Esophagus squamous epithelium (tissue), 5 donors: ENCODE data around the gene ANGEL1. TPM values are rescaled to one million over a fixed set of nuclear protein-coding genes. Genes with fewer than 3 reads are reported as not detected.

Experiments
- DNase-seq: peaks from one replicate; lab custom pipeline; 2025; lab: John Stamatoyannopoulos, UW
- H3K27ac ChIP-seq, 4 donors: fragments of 200-600 bp; sonication (generic); one replicate each; pipeline ENCODE4 v1.5.1; 2016 to 2019; ENCODE audit warnings: mild to moderate bottlenecking in 1 of 4
- H3K27me3 ChIP-seq, 4 donors: fragments of 200-600 bp; sonication (generic); 1 replicate in 3 of 4; 2 replicates in 1 of 4; pipeline versions ENCODE4 v1.5.1 to v1.6.0; 2017 to 2021; ENCODE audit warnings: antibody characterized with exemption in 1 of 4
- H3K36me3 ChIP-seq, 3 donors: fragments of 200-600 bp; sonication (generic); one replicate each; pipeline ENCODE4 v1.5.1; 2016 to 2019
- H3K4me1 ChIP-seq, 3 donors: fragments of 200-600 bp; sonication (generic); one replicate each; pipeline ENCODE4 v1.5.1; 2017 to 2019
- H3K4me3 ChIP-seq, 4 donors: fragments of 200-600 bp; sonication (generic); 1 replicate in 3 of 4; 2 replicates in 1 of 4; pipeline ENCODE4 v1.5.1; 2016 to 2019; ENCODE audit warnings: mild to moderate bottlenecking in 2 of 4, moderate library complexity in 1 of 4
- H3K9me3 ChIP-seq, 3 donors: fragments of 200-600 bp; sonication (generic); one replicate each; pipeline ENCODE4 v1.5.1; 2016 to 2019
- POLR2A ChIP-seq, 4 donors: fragments of 450-650 bp; IDR thresholded peaks; one replicate each; pipeline ENCODE4 v1.6.1; 2017; ENCODE audit warnings: antibody characterized with exemption in 4 of 4, mild to moderate bottlenecking in 4 of 4, moderate library complexity in 3 of 4
- WGBS, 2 donors: methylation state at CpG; one replicate each; pipeline ENCODE4 v1.1.5; 2018; 5-methylcytosine and 5-hydroxymethylcytosine counted together
- intact Hi-C: fragments of 100-400 bp; cut with DNase I; formaldehyde crosslinking; loops from one replicate; pipeline ENCODE4 v1.15.0; 2022
- total RNA-seq, 4 donors: library from RNA; depleted of rRNA; stranded (reverse); fragments of >200 nt; gene quantifications; one replicate each; pipeline ENCODE4 v1.1.0, GENCODE V29; 2016
- TF ChIP-seq, protein P1 (sequence below), 6 experiments: fragments of 450-650 bp in 4 of 6; fragments of 200-600 bp in 2 of 6; sonication (generic) in 2 of 6; IDR thresholded peaks; one replicate each; pipeline ENCODE4 v1.5.1; 2016 to 2019; ENCODE audit warnings: antibody characterized with exemption in 6 of 6, mild to moderate bottlenecking in 4 of 6, moderate library complexity in 4 of 6
- donor health status: DM: yes; HTN: yes; CAD: no.

Gene ANGEL1
- total RNA-seq, 4 donors from 2014 or later: 3.4 to 13.7 (median 8.3) TPM

DNA sequence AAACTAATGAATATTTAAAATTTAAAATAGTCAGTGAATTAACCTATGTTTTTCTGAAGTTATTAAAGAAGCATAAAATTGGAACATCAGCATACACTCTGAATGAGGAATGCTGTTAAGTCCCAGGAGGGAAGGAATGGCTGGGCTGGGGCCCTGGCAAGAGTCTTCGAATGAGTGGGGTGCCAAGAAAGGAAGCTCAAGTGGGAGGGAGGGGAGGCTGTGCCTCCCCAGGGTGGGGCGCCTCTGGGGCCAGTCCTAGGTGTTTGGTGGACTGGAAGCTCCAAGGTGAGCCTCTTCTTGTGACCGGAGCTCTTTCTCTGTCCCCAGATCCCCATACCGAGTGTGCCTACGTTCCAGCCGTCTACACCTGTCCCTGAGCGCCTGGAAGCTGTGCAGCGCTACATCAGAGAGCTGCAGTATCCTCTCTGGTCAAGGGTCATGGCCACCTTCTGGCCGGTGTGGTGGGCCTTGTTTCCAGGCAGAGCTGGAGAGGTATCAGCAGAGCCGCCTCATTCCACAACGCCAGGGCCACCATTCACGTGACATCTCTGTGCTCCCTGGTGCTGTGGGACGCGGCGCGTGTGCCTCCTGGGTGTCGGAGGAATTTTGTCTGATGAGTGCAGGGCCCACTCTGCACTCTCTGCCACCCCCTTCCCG is 42.9 kb downstream of the ANGEL1 start:
- intact Hi-C loops: no loop called here
- no peak overlapping the region for H3K27ac ChIP-seq

GRCh38 chr14:76768671-76769500 is 43.8 kb downstream of the ANGEL1 start:
- WGBS, 2 donors: 67 to 73% methylated on average over 2 to 9 of the region's 11 CpGs
- intact Hi-C loops: no loop called here
- Histone ChIP-seq H3K4me1 (peaks cover 17 to 65% (median 32%) of the 10 kb centered on the region in 3 donors), H3K27me3 (no peaks in the 10 kb centered on the region), H3K4me3 (no peak overlapping the region), H3K36me3 (no peaks in the 10 kb centered on the region), H3K27ac (peak overlapping the region; percentile 27 to 75 (median 50)), H3K9me3 (no peaks in the 10 kb centered on the region)
- no peak for TF ChIP-seq POLR2A (IDR thresholded peaks at IDR 0.05)
- TF ChIP-seq, protein P1, sequence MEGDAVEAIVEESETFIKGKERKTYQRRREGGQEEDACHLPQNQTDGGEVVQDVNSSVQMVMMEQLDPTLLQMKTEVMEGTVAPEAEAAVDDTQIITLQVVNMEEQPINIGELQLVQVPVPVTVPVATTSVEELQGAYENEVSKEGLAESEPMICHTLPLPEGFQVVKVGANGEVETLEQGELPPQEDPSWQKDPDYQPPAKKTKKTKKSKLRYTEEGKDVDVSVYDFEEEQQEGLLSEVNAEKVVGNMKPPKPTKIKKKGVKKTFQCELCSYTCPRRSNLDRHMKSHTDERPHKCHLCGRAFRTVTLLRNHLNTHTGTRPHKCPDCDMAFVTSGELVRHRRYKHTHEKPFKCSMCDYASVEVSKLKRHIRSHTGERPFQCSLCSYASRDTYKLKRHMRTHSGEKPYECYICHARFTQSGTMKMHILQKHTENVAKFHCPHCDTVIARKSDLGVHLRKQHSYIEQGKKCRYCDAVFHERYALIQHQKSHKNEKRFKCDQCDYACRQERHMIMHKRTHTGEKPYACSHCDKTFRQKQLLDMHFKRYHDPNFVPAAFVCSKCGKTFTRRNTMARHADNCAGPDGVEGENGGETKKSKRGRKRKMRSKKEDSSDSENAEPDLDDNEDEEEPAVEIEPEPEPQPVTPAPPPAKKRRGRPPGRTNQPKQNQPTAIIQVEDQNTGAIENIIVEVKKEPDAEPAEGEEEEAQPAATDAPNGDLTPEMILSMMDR (IDR thresholded peaks at IDR 0.05): no peak
- no peak for DNase-seq

More for the DNA sequence above, 42.9 kb downstream of the ANGEL1 start:
- 71 to 76% methylated on average over 7 of the region's 18 CpGs for WGBS, 2 donors
- Histone ChIP-seq H3K9me3 (no peaks in the 10 kb centered on the region), H3K4me3 (no peak overlapping the region), H3K27me3 (no peaks in the 10 kb centered on the region), H3K4me1 (peaks cover 17 to 61% (median 31%) of the 10 kb centered on the region in 3 donors), H3K36me3 (no peaks in the 10 kb centered on the region)
- TF ChIP-seq, protein P1 (IDR thresholded peaks at IDR 0.05): no peak
- no peak for TF ChIP-seq POLR2A (IDR thresholded peaks at IDR 0.05)
- no peak for DNase-seq

DNA sequence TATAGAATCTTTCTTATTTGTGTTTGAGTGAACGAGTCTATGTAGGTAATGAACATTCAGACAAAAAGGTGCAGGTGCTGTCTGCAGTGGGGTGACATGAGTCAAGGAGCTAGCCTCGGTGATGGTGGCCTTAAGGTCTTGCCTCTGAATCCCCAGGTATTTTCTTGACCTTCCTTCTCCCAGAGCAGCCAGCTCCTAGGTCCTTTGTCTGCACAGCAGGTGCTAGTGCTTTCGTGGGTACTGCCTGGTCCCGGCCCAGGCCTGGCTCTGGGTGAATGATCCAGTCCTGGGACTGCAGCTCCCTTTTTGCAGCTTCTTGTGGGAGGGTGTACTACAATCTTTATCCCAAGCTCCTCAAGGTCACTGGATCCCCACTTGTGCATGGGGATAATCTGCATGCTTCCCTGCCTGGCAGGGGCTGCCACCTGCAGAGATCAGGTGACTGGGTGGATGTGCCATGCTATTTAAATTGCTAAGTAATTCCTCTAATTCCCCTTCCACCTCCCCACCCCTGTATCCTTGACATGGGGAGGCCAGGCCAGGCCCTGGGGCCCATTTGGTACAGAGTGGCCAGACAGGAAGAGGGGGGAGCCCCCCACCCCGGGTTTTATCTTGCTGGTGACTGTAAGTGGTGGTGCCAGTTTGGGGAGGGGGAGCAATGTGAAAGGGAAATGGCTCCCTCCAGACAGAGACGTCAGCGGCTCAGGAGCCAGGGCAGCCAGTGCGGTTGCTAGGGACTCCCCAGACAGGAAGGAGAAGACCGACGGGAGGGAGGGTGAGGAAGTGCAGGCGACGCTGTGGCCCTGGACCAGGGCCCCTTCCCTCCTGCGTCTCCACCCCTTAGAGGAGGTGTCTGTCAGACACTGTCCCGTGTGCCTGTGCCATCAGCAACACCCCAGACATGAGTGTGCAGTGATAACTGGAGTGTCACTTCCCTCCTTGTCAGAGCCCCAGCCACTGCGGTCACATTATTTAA is 44.7 kb downstream of the ANGEL1 start:
- peak overlapping the region in 1 of 4 donors; percentile 7 for H3K4me3 ChIP-seq
- no peaks in the 10 kb centered on the region for H3K36me3 ChIP-seq
- peaks cover 0 to 2% (median 0%) of the 10 kb centered on the region in 4 donors for H3K27me3 ChIP-seq
- peak overlapping the region; percentile 30 to 75 (median 56) for H3K27ac ChIP-seq
- H3K9me3 ChIP-seq: no peaks in the 10 kb centered on the region
- intact Hi-C loops: no loop called here
- no peak for DNase-seq
- H3K4me1 ChIP-seq: peaks cover 13 to 65% (median 32%) of the 10 kb centered on the region in 3 donors
- 63 to 64% methylated on average over 11 to 15 of the region's 15 CpGs for WGBS, 2 donors
- no peak for TF ChIP-seq POLR2A (IDR thresholded peaks at IDR 0.05)
- TF ChIP-seq, protein P1 (IDR thresholded peaks at IDR 0.05): peak in 1 of 6 experiments; percentile 10

DNA sequence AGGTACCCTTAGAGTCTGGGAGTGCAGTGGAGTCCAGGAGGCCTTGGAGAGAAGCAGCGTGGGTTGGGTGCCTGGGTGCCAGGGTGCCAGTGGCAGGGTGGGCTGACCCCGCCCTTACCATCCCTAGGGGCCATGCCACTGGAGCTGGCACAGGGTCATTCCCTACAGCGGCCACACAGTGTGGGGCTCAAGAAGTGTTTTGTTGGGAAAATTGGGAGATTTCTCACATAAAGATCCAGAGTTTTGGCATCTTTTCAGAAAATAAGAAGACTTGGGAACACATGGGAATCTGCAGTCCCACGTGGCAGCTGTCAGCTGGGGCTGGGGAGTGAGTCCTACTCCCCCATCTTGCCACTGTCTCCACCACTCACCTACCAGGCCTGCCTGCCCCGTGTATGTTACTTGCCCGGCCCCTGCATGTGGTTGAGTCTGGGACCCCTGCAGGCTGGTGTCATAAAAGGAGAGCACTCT is 47.2 kb downstream of the ANGEL1 start:
- DNase-seq: no peak
- peaks cover 0 to 27% (median 0%) of the 10 kb centered on the region in 4 donors for H3K27me3 ChIP-seq
- no peak overlapping the region for H3K4me3 ChIP-seq
- H3K4me1 ChIP-seq: peaks cover 4 to 79% (median 37%) of the 10 kb centered on the region in 3 donors
- WGBS, 2 donors: 71 to 72% methylated on average over 5 of the region's 6 CpGs
- TF ChIP-seq, protein P1 (IDR thresholded peaks at IDR 0.05): no peak
- TF ChIP-seq POLR2A (IDR thresholded peaks at IDR 0.05): no peak
- no peak overlapping the region for H3K27ac ChIP-seq
- no peaks in the 10 kb centered on the region for H3K36me3 ChIP-seq
- H3K9me3 ChIP-seq: no peaks in the 10 kb centered on the region
- intact Hi-C loops: no loop called here
